Calu3 (cell line): ENCODE results near the gene ETV7. TPM values are rescaled to one million over a fixed set of nuclear protein-coding genes. Genes with fewer than 3 reads are reported as not detected.

Source experiments
- BruUV-seq: library from RNA; stranded (reverse); fragments of 400-500 nt; replicated peaks from 2 replicates; lab custom pipeline; 2021; lab: Mats Ljungman, UMichigan
- CTCF ChIA-PET: fragments of 300-600 bp; sonication (Branson Sonifier 250); formaldehyde crosslinking; loops from one replicate; lab custom pipeline; 2022; ENCODE audit warnings: antibody characterized with exemption; lab: Charles Lee
- DNase-seq: peaks from one replicate; pipeline ENCODE4 v3.0.0; 2022
- H3K27ac Mint-ChIP-seq: one replicate; pipeline ENCODE4 v1.8.0; 2022; ENCODE audit warnings: mixed read lengths; ENCODE audit not compliant: unreplicated experiment
- H3K27me3 Mint-ChIP-seq: one replicate; pipeline ENCODE4 v1.8.0; 2022; ENCODE audit warnings: mixed read lengths; ENCODE audit not compliant: unreplicated experiment
- H3K36me3 Mint-ChIP-seq: one replicate; pipeline ENCODE4 v1.8.0; 2022; ENCODE audit warnings: mild to moderate bottlenecking, moderate library complexity, mixed read lengths; ENCODE audit not compliant: insufficient read depth, unreplicated experiment
- H3K4me1 Mint-ChIP-seq: one replicate; pipeline ENCODE4 v1.8.0; 2022; ENCODE audit warnings: mild to moderate bottlenecking, low read depth, mixed read lengths; ENCODE audit not compliant: unreplicated experiment
- H3K4me3 Mint-ChIP-seq: one replicate; pipeline ENCODE4 v1.8.0; 2022; ENCODE audit warnings: mild to moderate bottlenecking, low read depth, moderate library complexity, mixed read lengths; ENCODE audit not compliant: unreplicated experiment
- H3K9me3 Mint-ChIP-seq: one replicate; pipeline ENCODE4 v1.8.0; 2022; ENCODE audit warnings: low read depth, mixed read lengths; ENCODE audit not compliant: unreplicated experiment
- CTCF ChIP-seq: fragments of 200-600 bp; IDR thresholded peaks from one replicate; pipeline ENCODE4 v1.8.0; 2022; ENCODE audit warnings: antibody characterized with exemption; ENCODE audit not compliant: unreplicated experiment
- intact Hi-C: fragments of 100-400 bp; cut with micrococcal nuclease; formaldehyde crosslinking; loops from one replicate; pipeline ENCODE4 v1.10.0; 2022; ENCODE audit not compliant: unreplicated experiment
- total RNA-seq: library from RNA; stranded (reverse); gene quantifications from 2 replicates; pipeline ENCODE4 v1.2.3, GENCODE V29; 2022

ETV7 gene
- total RNA-seq, 1 experiment from 2014 or later, result 2.6 TPM

- H3K4me3 Mint-ChIP-seq, result no peak overlapping the region
- no peaks in the 10 kb centered on the region for H3K36me3 Mint-ChIP-seq
- H3K27ac Mint-ChIP-seq, result no peak overlapping the region
- CTCF ChIA-PET, result interaction anchor here (1.8 to 2.3 kb wide), 2 partner anchors 17 to 20 kb away, joined by 8 to 9 read pairs; no protein-coding TSS in a partner anchor
- intact Hi-C loops, result no loop called here
- no peak for DNase-seq
- BruUV-seq, result no TSS peak
- no peaks in the 10 kb centered on the region for H3K9me3 Mint-ChIP-seq
- H3K4me1 Mint-ChIP-seq, result peaks cover 16% of the 10 kb centered on the region
- H3K27me3 Mint-ChIP-seq, result no peaks in the 10 kb centered on the region
- no peak for TF ChIP-seq CTCF
Measured at GRCh38 chr6:36319821-36320220, 67.6 kb downstream of the ETV7 start.

GRCh38 chr6:36319436-36319762 lies 68.1 kb downstream of the ETV7 start:
- BruUV-seq, result no TSS peak
- no peak overlapping the region for H3K4me3 Mint-ChIP-seq
- intact Hi-C loops, result no loop called here
- no peak overlapping the region for H3K27ac Mint-ChIP-seq
- no peak for TF ChIP-seq CTCF
- peaks cover 17% of the 10 kb centered on the region for H3K4me1 Mint-ChIP-seq
- no peak for DNase-seq
- H3K36me3 Mint-ChIP-seq, result no peaks in the 10 kb centered on the region
- CTCF ChIA-PET, result interaction anchor here (1.8 to 2.3 kb wide), 2 partner anchors 17 to 21 kb away, joined by 8 to 9 read pairs; no protein-coding TSS in a partner anchor
- H3K9me3 Mint-ChIP-seq, result no peaks in the 10 kb centered on the region
- no peaks in the 10 kb centered on the region for H3K27me3 Mint-ChIP-seq

- H3K36me3 Mint-ChIP-seq, result no peaks in the 10 kb centered on the region
- no peaks in the 10 kb centered on the region for H3K9me3 Mint-ChIP-seq
- CTCF ChIA-PET, result interaction anchor here (2.3 kb wide), 1 partner anchor 21 kb away, joined by 9 read pairs; no protein-coding TSS in a partner anchor
- intact Hi-C loops, result no loop called here
- peaks cover 23% of the 10 kb centered on the region for H3K4me1 Mint-ChIP-seq
- no TSS peak for BruUV-seq
- no peak for DNase-seq
- no peak overlapping the region for H3K27ac Mint-ChIP-seq
- H3K27me3 Mint-ChIP-seq, result no peaks in the 10 kb centered on the region
- no peak overlapping the region for H3K4me3 Mint-ChIP-seq
- no peak for TF ChIP-seq CTCF
Measured at GRCh38 chr6:36318690-36319435, 68.6 kb downstream of the ETV7 start.

- DNase-seq, result no peak
- Mint-ChIP-seq H3K27ac (no peak overlapping the region), H3K4me3 (no peak overlapping the region), H3K4me1 (peaks cover 25% of the 10 kb centered on the region), H3K9me3 (no peaks in the 10 kb centered on the region), H3K27me3 (no peaks in the 10 kb centered on the region), H3K36me3 (no peaks in the 10 kb centered on the region)
- CTCF ChIA-PET, result no interaction called here
- intact Hi-C loops, result no loop called here
- no peak for TF ChIP-seq CTCF
- BruUV-seq, result no TSS peak
Measured at GRCh38 chr6:36317623-36318022, 69.8 kb downstream of the ETV7 start.

Other genes with a start within 250 kb of the ETV7 start
- 49.1 and 49.7 TPM in 2 replicates for gene BRPF3, start 190.9 kb downstream of the ETV7 start, total RNA-seq
- 0.19 and 0.20 TPM in 2 replicates for gene PNPLA1, start 117.6 kb downstream of the ETV7 start, total RNA-seq
- 0.88 and 0.94 TPM in 2 replicates for gene BNIP5, start 50.8 kb downstream of the ETV7 start, total RNA-seq
- 0.21 TPM in 1 of 2 replicates, not detected in the other for gene PXT1, start 55.2 kb upstream of the ETV7 start, total RNA-seq
- gene KCTD20, start 55.3 kb upstream of the ETV7 start, total RNA-seq, result 43.3 and 45.1 TPM in 2 replicates
- 63.0 and 70.3 TPM in 2 replicates for gene STK38, start 159.8 kb upstream of the ETV7 start, total RNA-seq
- 347 and 370 TPM in 2 replicates for gene SRSF3, start 206.7 kb upstream of the ETV7 start, total RNA-seq